ENCODE data around the gene LINGO1. TPM values are rescaled to one million over a fixed set of nuclear protein-coding genes. Genes with fewer than 3 reads are reported as not detected.
A peak's percentile ranks its signal among the peaks of the same experiment; 100 is the strongest.

The LINGO1 gene
- total RNA-seq, 1 experiment from 2014 or later: 0.41 TPM

DNA sequence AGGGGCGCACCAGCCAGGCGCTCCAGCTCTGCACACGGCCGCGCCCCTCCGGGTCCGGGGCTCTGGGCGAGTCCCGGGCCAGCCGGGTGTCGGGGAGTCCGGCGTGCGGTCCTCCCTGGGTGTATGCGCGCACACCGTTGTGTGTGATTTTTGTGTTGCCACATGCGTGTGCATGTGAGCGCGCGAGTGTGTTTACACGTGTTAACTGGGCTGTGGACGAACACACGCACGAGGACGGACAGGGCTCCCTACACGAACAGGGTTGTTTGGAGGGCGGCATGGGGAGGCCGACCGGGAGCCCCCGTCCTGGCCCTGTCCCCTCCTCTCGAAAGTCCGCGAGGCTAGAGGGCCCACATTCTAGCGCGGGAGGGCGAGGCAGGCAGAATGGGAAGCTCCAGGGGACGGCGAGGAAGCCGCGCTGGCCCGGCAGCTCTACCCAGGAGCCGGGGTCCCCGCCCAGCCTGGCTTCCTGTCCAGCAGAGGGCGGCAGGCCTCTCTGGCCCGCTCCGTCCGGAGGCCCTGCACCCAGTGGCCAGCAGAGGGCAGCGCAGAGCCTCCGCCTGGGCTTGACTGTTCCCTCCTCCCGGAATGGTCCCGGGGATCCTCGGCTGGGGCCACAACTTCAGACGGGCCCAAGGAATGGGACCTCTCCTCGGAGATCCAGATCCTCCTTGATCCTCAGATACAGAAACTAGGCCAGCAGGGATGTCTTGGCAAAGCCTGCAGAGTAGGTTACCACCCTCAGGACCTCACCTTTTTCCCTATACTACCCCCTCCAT lies 611 bp upstream of the LINGO1 start:
- DNase-seq (ENCODE audit: low spot score): peak; percentile 82

DNA sequence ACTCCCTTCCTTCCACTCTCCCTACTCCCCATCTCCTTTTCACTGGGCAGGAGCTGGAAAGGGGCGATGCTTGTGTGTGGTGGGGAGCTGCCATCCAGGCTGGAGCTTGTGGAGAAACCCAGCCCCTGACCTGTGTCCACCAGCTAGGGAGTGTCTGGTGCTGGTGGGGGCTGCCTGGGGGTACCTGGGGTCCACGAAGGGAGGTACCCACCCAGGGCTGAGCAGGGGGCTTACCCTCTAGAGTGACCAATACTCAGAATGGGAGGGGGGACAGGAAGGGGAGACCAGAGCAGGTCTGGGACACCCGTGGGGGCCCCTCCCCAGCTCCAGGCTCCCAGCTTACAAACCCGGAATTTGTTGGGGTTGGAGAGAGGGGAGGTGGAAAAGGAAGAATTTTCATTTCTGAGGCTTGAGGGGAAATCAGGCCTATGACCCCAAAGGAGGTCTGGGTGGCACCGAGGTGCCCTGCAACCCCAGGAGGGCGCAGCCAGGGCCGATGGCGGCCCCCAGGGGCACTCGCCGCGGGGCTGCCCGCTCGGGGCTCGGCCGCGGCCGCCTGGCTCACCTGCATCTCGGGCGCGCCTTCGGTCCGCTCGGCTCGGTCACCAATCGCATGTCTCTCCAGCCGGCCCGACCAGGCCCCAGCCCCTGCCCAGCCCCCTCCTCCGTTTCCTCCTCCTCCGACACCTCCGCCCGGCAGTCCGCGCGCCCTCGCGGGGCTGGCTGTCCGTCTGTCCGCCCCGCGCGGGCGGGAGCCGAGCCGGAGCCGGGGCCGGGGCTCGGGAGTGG lies 773 bp downstream of the LINGO1 start:
- DNase-seq (ENCODE audit: low spot score): no peak

DNA sequence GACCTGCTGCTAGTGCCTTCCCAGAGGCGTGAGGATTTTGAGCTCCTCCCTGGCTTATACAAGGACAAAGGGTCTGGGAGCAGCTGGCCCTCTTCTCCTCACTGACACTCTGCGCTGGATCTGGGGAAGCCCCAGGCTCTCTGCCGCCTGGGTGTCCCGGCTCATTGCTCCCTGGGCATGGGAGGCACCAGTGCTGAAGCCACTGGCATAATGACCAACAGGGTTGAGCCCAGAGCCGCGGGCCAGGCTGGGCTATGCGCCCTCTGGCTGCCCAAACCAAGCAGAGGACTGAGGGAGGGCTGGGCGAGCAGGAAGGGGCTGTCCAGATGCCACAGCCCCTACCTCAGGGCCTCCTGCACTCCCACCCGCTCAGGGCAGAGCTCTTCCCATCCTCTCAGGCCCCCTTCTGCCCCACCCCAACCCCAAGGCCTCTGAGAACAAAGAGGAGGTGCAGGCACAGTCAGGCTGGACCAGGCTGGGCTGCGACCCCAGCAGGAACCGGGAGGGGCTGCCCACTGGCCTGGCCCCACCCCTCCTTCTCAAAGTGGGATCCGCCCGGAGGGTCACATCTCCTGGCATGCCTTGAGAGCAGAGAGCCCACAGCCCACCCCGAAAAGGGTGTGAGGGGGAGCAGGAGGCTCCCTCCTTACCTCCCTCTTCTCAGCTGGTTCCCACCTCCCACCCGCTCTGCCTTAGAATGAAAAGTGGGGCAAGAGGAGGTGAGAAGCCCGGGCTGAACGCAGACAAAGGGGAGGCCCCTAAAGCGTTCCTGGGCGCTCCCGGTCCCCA lies 1.6 kb downstream of the LINGO1 start:
- no peak for DNase-seq (ENCODE audit: low spot score)

DNA sequence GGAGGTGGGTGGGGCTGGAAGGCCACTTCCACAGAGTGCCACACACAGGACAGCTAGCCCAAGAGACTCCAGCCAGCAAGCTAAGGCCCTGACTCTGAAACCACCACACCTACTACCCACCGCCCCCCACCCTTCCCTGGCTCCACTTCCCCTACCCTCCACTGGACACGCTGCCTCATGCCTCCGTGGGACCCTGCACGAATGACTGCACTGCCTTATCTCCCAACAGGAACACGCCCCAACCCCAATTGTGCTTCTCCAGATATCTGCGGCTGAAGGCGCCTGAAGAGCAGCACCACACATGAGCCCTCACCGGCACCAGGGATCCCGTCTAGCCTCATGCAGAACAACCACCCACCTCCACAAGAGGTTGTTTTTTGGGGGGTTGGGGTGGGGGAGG lies 2.7 kb downstream of the LINGO1 start:
- DNase-seq (ENCODE audit: low spot score): no peak

DNA sequence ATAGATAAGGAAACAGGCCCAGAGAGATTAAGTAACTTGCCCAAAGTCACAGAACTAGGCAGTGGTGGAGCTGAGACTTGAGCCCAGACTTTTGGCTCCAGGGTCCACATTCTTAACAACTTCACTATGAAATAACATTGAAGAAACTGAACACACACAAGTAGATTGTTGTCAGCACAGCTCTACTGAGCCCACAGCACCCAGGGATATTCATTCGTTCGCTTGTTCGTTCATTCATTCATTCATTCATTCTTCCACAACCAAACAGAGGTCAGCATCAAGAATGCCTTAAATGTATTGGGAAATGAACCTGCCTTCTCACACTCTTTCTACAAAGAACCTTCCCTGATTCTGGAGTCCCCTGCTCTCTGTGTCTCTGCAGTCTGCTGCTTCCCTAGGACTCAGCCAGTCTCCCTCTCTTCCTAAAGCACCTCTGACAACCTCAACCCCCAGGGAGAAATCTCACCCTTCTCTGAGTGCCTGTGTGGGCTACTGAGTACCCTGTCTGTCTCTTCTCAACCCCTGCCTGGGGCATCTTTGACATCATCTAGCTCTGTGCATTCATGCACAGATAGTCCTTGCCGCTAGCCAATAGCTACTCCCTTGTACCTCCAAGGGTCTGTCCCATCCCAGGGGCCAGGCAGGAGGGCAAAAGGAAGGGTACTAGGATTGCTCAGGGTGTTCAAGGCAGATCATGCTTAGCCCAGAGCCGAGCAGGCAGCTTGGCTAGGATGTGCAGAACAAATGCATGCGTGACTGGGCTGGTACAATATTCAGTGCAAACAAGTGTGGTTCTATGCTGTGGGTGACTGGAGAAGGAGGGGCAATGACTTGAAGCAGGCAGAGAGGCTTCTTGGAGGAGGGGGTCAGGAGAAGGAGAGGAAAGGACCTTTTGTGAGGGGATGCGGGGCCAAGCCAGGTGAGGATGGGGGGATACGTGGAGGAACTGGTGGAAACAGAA lies 3.4 kb downstream of the LINGO1 start:
- no peak for DNase-seq (ENCODE audit: low spot score)

DNA sequence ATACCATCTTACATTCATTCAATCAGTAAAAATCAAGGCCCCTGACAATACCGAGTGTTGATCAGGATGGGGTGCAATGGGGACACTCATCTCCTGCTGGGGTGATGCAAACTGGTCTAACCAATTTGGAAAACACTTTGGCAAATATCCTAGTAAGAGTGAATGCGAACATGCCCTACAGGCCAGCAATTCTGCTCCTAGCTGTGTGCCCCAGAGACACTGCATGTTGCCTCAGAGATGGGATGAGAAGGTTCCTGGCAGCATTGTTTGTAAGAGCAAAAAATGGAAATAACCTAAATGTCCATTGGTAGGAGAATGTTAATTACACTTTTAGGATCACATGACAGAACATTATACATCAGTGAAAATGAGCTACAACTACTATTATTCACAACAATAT lies 4.7 kb downstream of the LINGO1 start:
- no peak for DNase-seq (ENCODE audit: low spot score)

DNA sequence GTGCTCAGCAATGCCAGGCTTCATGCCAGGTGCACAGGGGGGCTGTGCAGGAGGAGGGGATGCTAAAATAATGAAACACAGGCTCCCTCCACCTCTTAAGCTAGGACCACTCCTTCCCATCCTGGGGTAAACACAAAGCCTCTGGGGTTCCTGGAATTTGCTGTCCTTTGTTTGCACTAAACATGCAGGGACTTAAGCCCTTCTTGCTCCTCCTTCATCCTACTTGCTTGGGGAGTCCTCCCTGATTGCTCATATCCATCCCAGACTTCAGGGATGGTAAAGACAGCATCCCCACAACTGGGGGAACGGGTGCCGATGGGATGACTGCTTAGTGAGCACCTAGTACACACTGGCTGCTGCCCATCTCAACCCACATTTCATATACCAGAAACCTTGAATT lies 5.1 kb downstream of the LINGO1 start:
- DNase-seq (ENCODE audit: low spot score): no peak

DNA sequence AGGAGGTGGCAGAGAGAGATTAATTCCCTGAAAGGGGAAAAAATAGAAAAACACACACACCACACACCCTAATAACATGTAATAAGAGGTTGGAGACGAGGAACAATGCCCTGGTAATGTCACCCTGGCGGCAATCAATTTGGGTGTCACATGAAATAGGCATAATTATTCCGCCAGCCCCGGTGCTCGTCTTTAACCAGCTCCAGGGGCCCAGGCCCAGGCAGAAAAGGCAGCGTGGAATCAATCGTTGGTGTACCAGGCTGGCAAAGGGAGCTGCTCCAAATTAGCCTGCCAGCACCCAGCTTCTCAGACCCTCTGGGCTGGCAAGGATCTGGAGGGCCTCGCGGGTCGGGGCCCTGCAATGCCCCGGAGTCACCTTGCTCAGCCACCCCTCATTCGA lies 5.6 kb downstream of the LINGO1 start:
- no peak for DNase-seq (ENCODE audit: low spot score)

DNA sequence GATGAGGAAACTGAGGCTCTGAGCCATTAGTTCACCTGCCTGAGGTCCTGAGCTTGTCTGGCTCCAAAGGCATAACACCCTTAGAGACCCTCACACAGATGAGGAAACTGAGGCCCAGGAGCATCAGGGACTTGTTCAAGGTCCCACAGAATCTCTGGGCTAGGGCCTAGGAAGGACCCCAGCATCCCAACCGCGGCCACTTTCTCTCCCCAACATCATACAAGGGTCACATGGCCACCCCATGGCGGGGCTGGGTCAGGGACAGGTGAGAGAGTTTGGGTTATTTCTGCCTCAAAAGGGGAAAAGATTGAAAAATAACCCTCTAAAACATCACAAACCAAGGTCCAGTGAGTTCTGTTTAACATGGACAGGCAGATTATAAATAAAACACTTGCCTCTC lies 6.7 kb downstream of the LINGO1 start:
- DNase-seq (ENCODE audit: low spot score): no peak

DNA sequence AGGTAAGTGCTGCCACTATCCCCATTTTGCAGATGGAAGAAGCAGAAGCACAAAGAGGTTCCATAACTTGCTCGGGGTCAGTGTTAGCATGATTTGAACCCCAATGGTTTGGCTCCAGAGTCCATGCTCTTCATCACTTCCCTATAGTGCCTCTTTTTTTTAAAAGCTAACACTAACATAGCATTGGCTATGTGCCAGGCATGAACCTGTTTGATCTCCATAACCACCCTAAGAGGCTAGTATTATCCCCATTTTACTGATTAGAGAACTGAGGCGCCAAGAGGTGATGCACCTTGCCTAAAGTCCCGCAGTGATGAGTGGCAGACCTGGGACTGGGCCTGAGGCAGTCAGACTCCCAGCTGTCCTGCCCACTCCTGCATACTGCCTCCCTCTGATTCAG lies 7.3 kb downstream of the LINGO1 start:
- no peak for DNase-seq (ENCODE audit: low spot score)

DNA sequence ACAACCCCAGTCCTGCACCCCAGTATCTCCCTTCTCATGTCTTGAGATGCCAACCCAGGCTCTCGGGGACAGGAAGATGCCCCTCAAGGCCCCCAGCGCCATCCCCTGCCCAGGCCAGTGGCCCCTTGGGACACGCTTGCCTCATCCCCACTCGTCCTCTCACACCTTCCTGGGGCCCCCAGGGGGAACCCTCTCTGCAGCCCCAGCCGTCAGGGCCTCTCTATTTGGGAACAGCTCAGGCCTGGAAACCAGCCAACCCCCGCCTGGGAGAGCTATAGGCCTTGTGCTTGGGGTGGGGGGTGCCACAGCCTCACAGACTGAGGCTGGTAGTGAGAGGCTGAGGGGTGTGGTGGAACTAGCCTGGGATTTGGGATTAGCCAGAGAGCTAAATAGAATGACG lies 7.8 kb downstream of the LINGO1 start:
- DNase-seq (ENCODE audit: low spot score): no peak

DNA sequence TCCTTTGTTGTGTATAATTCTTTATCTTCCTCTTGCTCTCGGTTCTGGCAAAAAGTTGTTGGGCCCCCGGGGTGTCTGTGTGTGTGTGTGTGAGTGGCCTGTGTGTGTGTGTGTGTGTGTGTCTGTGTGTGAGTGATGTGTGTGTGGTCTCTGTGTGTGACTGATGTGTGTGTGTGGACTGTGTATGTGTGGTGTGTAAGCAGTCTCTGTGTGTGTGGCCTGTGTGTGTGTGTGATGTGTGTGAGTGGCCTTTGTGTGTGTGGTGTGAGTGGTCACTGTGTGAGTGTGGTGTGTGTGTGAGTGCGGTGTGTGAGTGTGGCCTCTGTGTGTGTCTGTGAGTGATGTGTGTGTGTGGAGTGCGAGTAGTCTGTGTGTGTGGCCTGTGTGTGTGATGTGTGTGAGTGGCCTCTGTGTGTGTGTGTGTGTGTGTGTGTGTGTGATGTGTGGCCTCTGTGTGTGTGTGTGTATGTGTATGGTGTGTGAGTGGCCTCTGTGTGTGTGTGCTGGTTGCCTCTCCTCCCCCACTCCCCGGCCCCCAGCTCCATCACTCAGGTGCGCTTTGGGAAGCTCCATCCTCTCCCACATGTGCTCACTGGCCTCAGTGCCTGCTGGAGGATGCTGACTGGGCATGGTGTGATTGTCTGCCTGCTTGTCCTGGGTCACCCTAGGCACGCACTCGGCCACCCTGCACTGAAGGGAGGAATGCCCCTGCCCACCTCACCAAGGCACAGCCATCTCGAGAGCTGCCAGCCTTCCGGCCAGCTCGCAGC lies 8.8 kb downstream of the LINGO1 start:
- DNase-seq (ENCODE audit: low spot score): no peak

DNA sequence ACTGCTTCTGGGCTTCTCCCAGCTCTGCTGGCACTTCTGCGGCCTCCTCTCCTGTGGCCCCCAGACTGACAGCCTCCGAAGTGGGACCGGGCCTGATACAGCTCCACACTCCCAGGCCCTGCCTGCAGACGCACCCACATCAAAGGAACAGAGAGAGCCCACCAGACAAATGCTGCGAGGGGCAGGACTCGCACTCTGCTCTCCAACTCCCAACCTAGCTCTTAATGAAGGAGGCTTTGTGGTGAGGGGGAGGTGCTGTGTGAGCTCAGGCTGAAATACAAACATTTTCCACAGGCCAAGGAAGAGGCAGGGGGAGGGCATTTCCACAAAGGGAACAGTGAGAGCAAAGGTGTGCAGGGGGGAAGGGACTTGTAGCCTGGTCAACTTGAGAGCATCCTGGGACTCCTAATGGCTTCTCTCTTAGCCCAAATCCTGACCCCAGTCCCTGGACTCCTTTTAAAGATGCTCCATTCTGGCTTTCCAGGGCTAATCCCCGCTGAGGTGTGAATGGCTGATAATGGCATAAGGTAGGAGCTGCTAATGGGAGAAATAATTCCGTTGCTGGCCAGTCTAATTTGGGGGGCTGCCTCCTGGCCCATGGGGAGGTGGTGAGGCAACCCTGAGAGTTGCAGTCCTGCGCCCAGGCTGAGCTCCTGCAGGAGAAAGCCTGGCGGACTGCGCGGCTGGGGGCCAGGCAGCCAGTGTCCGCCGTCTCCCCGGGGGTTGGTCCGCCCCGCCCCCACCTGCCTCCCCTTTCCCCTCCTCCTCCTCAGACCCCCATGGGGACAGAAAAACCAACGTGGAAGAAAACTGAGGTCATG lies 9.6 kb downstream of the LINGO1 start:
- DNase-seq (ENCODE audit: low spot score): no peak

DNA sequence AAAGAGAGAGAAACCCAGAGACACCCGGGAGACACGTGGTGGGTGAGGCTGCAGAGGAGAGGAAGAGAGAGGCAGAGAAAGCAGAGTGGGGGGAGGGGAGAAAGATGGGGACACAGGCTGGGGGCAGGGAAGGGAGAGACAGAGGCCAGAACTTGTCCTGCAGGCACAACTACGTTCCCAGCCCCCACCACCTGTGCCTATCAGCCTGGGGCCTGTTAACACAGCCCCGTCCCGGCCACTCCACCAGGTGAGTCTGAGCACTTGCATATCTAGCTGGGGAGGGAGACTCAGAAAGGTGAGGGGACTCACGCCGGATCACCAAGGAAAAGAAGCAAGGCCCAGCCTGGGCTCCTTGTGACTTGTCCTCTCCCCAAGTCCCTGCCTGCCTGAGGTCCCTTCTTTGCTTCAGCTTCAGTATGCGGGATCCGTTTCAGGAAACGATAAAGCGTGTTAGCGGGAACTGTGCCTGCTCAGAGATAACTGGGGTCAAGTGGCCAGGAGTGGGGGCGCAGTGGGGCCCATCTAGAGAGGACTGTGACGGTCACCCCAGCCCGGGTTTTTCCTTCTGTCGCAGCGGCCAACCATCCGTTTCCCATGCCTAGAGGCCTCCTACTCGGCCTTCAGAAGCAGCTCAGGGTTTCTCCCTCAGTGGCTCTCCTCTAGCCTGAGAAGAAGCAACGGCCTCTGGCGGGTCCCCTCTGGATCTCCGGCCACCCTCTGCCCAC lies 10.3 kb downstream of the LINGO1 start:
- DNase-seq (ENCODE audit: low spot score): no peak

DNA sequence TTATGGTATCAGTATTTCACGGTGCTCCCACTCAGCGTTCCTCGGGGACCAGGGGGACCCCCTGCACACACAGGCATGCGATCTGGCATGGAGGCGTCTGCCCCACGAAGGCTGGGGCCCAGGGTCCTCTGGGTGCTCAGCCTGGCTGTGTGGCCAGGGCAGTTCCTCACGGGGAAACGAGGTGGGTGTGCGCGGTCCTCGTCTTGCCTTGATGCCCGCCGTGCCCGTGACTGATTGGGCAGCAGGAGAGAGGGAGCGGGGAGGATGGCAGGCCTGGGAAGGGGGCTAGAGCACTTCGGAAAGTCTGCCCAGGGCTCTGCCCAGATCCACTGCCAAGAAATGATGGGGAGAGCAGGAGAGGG lies 10.9 kb downstream of the LINGO1 start:
- DNase-seq (ENCODE audit: low spot score): no peak

DNA sequence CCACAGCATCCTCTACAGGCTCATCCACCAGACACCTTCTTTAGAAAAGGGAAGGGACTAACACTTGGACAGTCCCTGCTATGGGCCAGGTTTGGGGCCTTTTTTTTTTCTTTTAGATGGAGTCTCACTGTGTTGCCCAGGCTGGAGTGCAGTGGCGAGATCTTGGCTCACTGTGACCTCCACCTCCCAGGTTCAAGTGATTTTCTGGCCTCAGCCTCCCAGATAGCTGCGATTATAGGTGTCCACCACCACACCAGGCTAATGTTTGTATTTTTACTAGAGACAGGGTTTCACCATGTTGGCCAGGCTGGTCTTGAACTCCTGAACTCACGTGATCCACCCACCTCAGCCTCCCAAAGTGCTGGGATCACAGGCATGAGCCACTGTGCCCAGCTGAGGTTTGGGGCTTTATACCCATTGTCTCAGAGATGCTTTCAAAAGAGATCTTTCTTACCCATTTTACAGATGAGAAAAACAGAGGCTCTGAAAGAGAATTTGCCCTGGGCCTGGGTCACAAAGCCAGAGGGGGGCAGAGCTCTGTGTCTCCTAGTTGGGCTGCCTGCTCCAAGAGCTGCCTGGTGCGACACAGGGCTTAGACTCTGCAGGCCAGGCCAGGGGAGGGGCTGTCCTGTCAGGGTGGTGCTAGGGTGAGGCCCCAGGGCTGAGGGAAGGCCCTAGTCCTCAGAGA lies 11.6 kb downstream of the LINGO1 start:
- DNase-seq (ENCODE audit: low spot score): no peak

DNA sequence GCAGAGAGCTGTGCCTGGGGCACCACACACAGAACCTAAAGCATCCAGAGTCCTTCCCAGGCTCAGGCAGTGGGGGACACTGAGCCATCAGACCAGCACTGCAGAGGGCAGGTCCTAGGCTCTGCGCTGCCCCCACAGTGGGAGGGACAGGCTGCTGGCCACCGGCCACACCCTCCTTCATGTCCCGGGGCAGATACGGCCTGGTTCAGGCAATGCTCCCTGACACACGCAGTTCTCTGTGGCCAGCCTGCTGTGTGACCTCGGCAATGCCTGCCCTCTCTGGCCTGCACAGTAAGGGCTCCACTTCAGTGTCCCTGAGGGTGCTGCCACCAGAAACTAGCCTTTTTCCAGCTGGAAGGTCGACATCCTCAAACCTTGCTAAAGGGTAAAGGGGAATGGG lies 12.4 kb downstream of the LINGO1 start:
- DNase-seq (ENCODE audit: low spot score): no peak

DNA sequence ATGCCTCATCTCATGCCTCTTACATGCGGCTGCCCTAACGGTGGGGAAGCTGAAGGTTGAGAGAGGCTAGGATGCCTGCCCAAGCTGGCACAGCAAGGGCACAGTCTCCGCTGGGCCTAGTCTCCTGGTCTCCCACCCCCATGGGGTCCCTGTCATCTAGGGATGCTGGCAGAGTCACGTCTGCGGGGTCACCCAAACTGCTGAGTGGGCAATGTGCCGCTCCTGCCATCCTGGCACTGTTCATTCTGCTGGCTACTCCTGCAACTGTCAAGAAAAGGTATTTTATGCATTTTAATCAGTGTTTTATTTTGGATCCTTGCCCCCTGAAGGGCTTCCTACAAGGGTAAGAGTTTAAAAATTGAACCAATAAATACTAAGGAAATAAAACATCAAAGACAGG lies 12.8 kb downstream of the LINGO1 start:
- no peak for DNase-seq (ENCODE audit: low spot score)
